Left ventricle myocardium superior (tissue), 1 donor: ENCODE measurements around the gene CDH13. TPM values are rescaled to one million over a fixed set of nuclear protein-coding genes. Genes with fewer than 3 reads are reported as not detected.

Experiments used
- ATAC-seq: fragments of 200-7000 bp; cut with Tn5 transposase; one replicate; pipeline ENCODE4 v1.9.1; 2020; ENCODE audit warnings: mild to moderate bottlenecking, moderate library complexity
- DNase-seq: peaks from one replicate; pipeline ENCODE4 v3.0.0-alpha.2; 2020
- intact Hi-C: fragments of 100-400 bp; cut with micrococcal nuclease; formaldehyde crosslinking; loops from one replicate; pipeline ENCODE4 v1.11.0; 2022
- total RNA-seq: library from RNA; stranded (reverse); fragmentation: NEBNext Ultra II Directional; extraction: Animal tissue kit (Norgen Biotek cat#: 25700); gene quantifications from one replicate; pipeline ENCODE4 v1.2.1, GENCODE V29; 2021
- donor health status: DM: no; HTN: yes; CAD: no; lungs with severe emphysema.

Gene CDH13
- total RNA-seq, 1 donor from 2014 or later, result 167 TPM

- intact Hi-C loops, result no loop called here
- DNase-seq (no peak), ATAC-seq (no peak)
These were observed 89.6 kb downstream of the CDH13 start for GRCh38 chr16:82716361-82716855.

GRCh38 chr16:82720414-82720813, 93.6 kb downstream of the CDH13 start:
- no peak for ATAC-seq
- intact Hi-C loops, result no loop called here
- DNase-seq, result no peak

- intact Hi-C loops, result no loop called here
- DNase-seq (no peak), ATAC-seq (no peak)
These were observed 99.5 kb downstream of the CDH13 start for GRCh38 chr16:82726306-82726705.

- no peak for DNase-seq
- intact Hi-C loops, result no loop called here
- no peak for ATAC-seq
These were observed 102.1 kb downstream of the CDH13 start for GRCh38 chr16:82728901-82729300.

GRCh38 chr16:82730901-82731300, 104.1 kb downstream of the CDH13 start:
- DNase-seq (no peak), ATAC-seq (no peak)
- intact Hi-C loops, result loop anchor here (10.0 kb wide), 1 partner anchor 96 kb away; no protein-coding TSS in a partner anchor

- no peak for DNase-seq
- no peak for ATAC-seq
- intact Hi-C loops, result loop anchor here (10.0 kb wide), 1 partner anchor 98 kb away; no protein-coding TSS in a partner anchor
These were observed 105.7 kb downstream of the CDH13 start for GRCh38 chr16:82732461-82732860.

- peak; percentile 93 for ATAC-seq
- peak; percentile 37 for DNase-seq
- intact Hi-C loops, result loop anchor here (10.0 kb wide), 1 partner anchor 100 kb away; no protein-coding TSS in a partner anchor
These were observed 108.4 kb downstream of the CDH13 start for GRCh38 chr16:82735186-82735585.

GRCh38 chr16:82735673-82736091, 108.9 kb downstream of the CDH13 start:
- intact Hi-C loops, result loop anchor here (10.0 kb wide), 1 partner anchor 101 kb away; no protein-coding TSS in a partner anchor
- ATAC-seq, result peak; percentile 85
- no peak for DNase-seq

- DNase-seq (no peak), ATAC-seq (peak; percentile 45)
- intact Hi-C loops, result loop anchor here (10.0 kb wide), 1 partner anchor 101 kb away; no protein-coding TSS in a partner anchor
These were observed 109.5 kb downstream of the CDH13 start for GRCh38 chr16:82736224-82736623.

GRCh38 chr16:82738699-82739098, 111.9 kb downstream of the CDH13 start:
- no peak for DNase-seq
- ATAC-seq, result no peak
- intact Hi-C loops, result loop anchor here (10.0 kb wide), 1 partner anchor 104 kb away; no protein-coding TSS in a partner anchor

GRCh38 chr16:82741073-82741615, 114.4 kb downstream of the CDH13 start:
- DNase-seq, result no peak
- ATAC-seq, result no peak
- intact Hi-C loops, result no loop called here

GRCh38 chr16:82744958-82745357, 118.2 kb downstream of the CDH13 start:
- ATAC-seq (no peak), DNase-seq (no peak)
- intact Hi-C loops, result no loop called here

GRCh38 chr16:82748026-82748425, 121.3 kb downstream of the CDH13 start:
- DNase-seq (peak; percentile 56), ATAC-seq (peak; percentile 73)
- intact Hi-C loops, result no loop called here

GRCh38 chr16:82750068-82750467, 123.3 kb downstream of the CDH13 start:
- ATAC-seq, result no peak
- DNase-seq, result no peak
- intact Hi-C loops, result no loop called here

GRCh38 chr16:82751020-82751419, 124.3 kb downstream of the CDH13 start:
- DNase-seq, result no peak
- no peak for ATAC-seq
- intact Hi-C loops, result no loop called here

- DNase-seq (no peak), ATAC-seq (no peak)
- intact Hi-C loops, result no loop called here
These were observed 125.4 kb downstream of the CDH13 start for GRCh38 chr16:82752172-82752571.

GRCh38 chr16:82753821-82754220, 127.1 kb downstream of the CDH13 start:
- intact Hi-C loops, result no loop called here
- DNase-seq (no peak), ATAC-seq (no peak)

GRCh38 chr16:82754716-82755513, 128.1 kb downstream of the CDH13 start:
- peak; percentile 27 for ATAC-seq
- DNase-seq, result no peak
- intact Hi-C loops, result no loop called here

- ATAC-seq (no peak), DNase-seq (no peak)
- intact Hi-C loops, result no loop called here
These were observed 129.0 kb downstream of the CDH13 start for GRCh38 chr16:82755570-82756282.

GRCh38 chr16:82756283-82756599, 129.5 kb downstream of the CDH13 start:
- ATAC-seq (no peak), DNase-seq (no peak)
- intact Hi-C loops, result no loop called here
